Measurements from ENCODE around the gene FAM120C. TPM values are rescaled to one million over a fixed set of nuclear protein-coding genes. Genes with fewer than 3 reads are reported as not detected.
A peak's percentile ranks its signal among the peaks of the same experiment; 100 is the strongest.

The FAM120C gene
- total and polyA plus RNA-seq, 10 of the 15 experiments (the other 5 are each of a cell fraction or from before 2014, with no cell fraction given) = 1.3 to 9.8 (median 4.9) TPM

DNA sequence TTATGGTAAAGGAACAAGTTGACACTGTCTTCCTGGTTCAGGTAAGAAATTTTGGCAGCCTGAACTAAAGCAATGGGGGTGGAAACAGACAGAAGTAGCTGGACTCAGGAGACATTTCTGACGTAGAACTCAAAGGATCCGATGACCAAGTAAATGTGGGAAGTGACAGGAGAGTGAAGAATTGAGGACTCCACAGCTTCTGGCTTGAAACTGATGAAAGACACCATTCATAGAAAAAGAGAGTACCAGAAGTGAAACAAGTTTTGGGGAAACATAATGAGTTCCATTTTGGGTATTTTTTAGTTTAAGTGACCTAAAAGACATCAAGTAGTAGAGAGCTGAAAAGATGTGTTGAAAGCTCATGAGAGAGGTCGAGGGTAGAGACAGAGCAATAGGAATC lies 5.7 kb downstream of the FAM120C start:
- Histone ChIP-seq H2AFZ (ENCODE audit: control insufficient read depth, low read depth, low read length) (no peak overlapping the region), H3K79me2 (ENCODE audit: control insufficient read depth, insufficient read depth, low read length) (peaks cover 57% of the 10 kb centered on the region), H3K27ac (ENCODE audit: control insufficient read depth, insufficient read depth) (peak overlapping the region; percentile 20; the same call in 1 of the 2 replicates), H3K27me3 (replicated peaks in 1 of 2; ENCODE audit: control insufficient read depth in 2 of 2, insufficient read depth in 2 of 2, low read length in 1 of 2) (no peaks in the 10 kb centered on the region), H3K4me2 (ENCODE audit: control insufficient read depth, insufficient read depth) (no peak overlapping the region), H4K20me1 (ENCODE audit: control insufficient read depth, insufficient read depth) (no peaks in the 10 kb centered on the region; the same call in 1 of the 2 replicates), H3K4me3 (no peak overlapping the region), H3K9ac (ENCODE audit: control insufficient read depth, insufficient read depth, low read length) (no peak overlapping the region), H3K4me1 (ENCODE audit: control insufficient read depth, insufficient read depth, low read length) (no peaks in the 10 kb centered on the region), H3K36me3 (ENCODE audit: control insufficient read depth in 2 of 2, insufficient read depth in 2 of 2, low read length in 1 of 2) (no peaks in the 10 kb centered on the region; a peak in 1 of 4 replicates), H3K9me3 (replicated peaks; ENCODE audit: control insufficient read depth, insufficient read depth, low read length) (no peaks in the 10 kb centered on the region)
- CTCF ChIA-PET = no interaction called here
- RAD21 ChIA-PET (ENCODE audit: unreplicated experiment) = interaction anchor here (1.3 kb wide), 1 partner anchor 18 kb away, joined by 4 read pairs; no protein-coding TSS in a partner anchor
- WGBS (ENCODE audit: insufficient coverage, insufficient replicate concordance, low lambda C conversion rate, missing lambda C conversion rate) = 43% methylated on average over 3 of the region's 3 CpGs
- TF ChIP-seq, protein P1, sequence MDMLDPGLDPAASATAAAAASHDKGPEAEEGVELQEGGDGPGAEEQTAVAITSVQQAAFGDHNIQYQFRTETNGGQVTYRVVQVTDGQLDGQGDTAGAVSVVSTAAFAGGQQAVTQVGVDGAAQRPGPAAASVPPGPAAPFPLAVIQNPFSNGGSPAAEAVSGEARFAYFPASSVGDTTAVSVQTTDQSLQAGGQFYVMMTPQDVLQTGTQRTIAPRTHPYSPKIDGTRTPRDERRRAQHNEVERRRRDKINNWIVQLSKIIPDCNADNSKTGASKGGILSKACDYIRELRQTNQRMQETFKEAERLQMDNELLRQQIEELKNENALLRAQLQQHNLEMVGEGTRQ (IDR thresholded peaks at IDR 0.05; ENCODE audit: borderline replicate concordance, low read depth, low read length) = no peak
- TF ChIP-seq FOXK2 (IDR thresholded peaks at IDR 0.05) = no peak
- SMC1A ChIA-PET (ENCODE audit: uncharacterized antibody, unreplicated experiment) = interaction anchor here (1.6 kb wide), 1 partner anchor 15 kb away, joined by 5 read pairs; no protein-coding TSS in a partner anchor
- ATAC-seq (no peak), FAIRE-seq (no peak), DNase-seq (ENCODE audit: low read depth, low spot score) (no peak)
- POLR2A ChIA-PET = no interaction called here
- BruUV-seq (replicated peaks) = no TSS peak
- intact Hi-C loops (cut with micrococcal nuclease; ENCODE audit: unreplicated experiment) (no loop called here), in situ Hi-C loops (cut with MboI) (no loop called here)

GRCh38 chrX:54173791-54174190 lies 9.3 kb downstream of the FAM120C start:
- no peaks in the 10 kb centered on the region; the same call in 1 of the 2 replicates for H4K20me1 ChIP-seq (ENCODE audit: control insufficient read depth, insufficient read depth)
- H3K9me3 ChIP-seq (replicated peaks; ENCODE audit: control insufficient read depth, insufficient read depth, low read length) = no peaks in the 10 kb centered on the region
- ATAC-seq = no peak
- no peak overlapping the region for H2AFZ ChIP-seq (ENCODE audit: control insufficient read depth, low read depth, low read length)
- ChIA-PET POLR2A (no interaction called here), CTCF (no interaction called here), SMC1A (ENCODE audit: uncharacterized antibody, unreplicated experiment) (no interaction called here), RAD21 (ENCODE audit: unreplicated experiment) (no interaction called here)
- H3K4me3 ChIP-seq = no peak overlapping the region
- H3K27me3 ChIP-seq (replicated peaks in 1 of 2; ENCODE audit: control insufficient read depth in 2 of 2, insufficient read depth in 2 of 2, low read length in 1 of 2) = no peaks in the 10 kb centered on the region
- TF ChIP-seq HDGF (IDR thresholded peaks at IDR 0.05) = no peak
- no peak for TF ChIP-seq ZNF384 (IDR thresholded peaks at IDR 0.05; ENCODE audit: borderline replicate concordance, low read depth, low read length)
- no peak for TF ChIP-seq WRNIP1 (IDR thresholded peaks at IDR 0.05; ENCODE audit: borderline replicate concordance, low read depth, low read length)
- H3K27ac ChIP-seq (ENCODE audit: control insufficient read depth, insufficient read depth) = no peak overlapping the region
- FAIRE-seq = no peak
- H3K4me1 ChIP-seq (ENCODE audit: control insufficient read depth, insufficient read depth, low read length) = no peaks in the 10 kb centered on the region
- in situ Hi-C loops (cut with MboI) (no loop called here), intact Hi-C loops (cut with micrococcal nuclease; ENCODE audit: unreplicated experiment) (no loop called here)
- H3K4me2 ChIP-seq (ENCODE audit: control insufficient read depth, insufficient read depth) = no peak overlapping the region
- no peak for DNase-seq (ENCODE audit: low read depth, low spot score)
- H3K9ac ChIP-seq (ENCODE audit: control insufficient read depth, insufficient read depth, low read length) = no peak overlapping the region
- H3K36me3 ChIP-seq (ENCODE audit: control insufficient read depth in 2 of 2, insufficient read depth in 2 of 2, low read length in 1 of 2) = no peaks in the 10 kb centered on the region; a peak in 1 of 4 replicates
- no TSS peak for BruUV-seq (replicated peaks)
- H3K79me2 ChIP-seq (ENCODE audit: control insufficient read depth, insufficient read depth, low read length) = peaks cover 21% of the 10 kb centered on the region
- WGBS (ENCODE audit: insufficient coverage, insufficient replicate concordance, low lambda C conversion rate, missing lambda C conversion rate) = 81% methylated on average over 3 of the region's 3 CpGs

Data from GM12878 (cell line).